HG03196 (cell line): Measurements from ENCODE around the gene GIMAP8.
"Not testable (repeated sequence)": the region's sequence is repeated elsewhere in the genome, so short reads cannot be mapped to it uniquely, and the experiment has no call there.

ENCODE experiments used
- ATAC-seq: cut with Tn5 transposase; IDR thresholded peaks from one replicate; pipeline ENCODE4 v1.9.1; 2021; ENCODE audit not compliant: unreplicated experiment

The GIMAP8 gene

GRCh38 chr7:150461520-150461919 lies 11.1 kb downstream of the GIMAP8 start:
- no peak for ATAC-seq

DNA sequence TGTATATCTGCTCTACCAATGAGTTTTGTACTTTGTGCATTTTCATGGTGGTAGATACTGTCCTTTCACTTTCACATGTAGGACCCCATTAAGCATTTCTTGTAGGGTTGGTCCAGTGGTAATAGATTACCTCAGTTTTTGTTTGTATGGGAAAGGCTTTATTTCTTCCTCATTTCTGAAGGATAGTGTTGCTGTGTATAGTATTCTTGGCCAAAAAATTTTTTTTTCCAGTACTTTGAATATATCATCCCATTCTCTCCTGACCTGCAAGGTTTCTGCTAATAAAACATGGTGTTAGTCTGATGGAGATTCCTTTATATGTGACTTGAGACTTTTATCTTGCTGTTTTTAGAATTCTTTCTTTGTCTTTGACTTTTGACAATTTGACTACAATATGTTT lies 12.0 kb downstream of the GIMAP8 start:
- ATAC-seq: no peak

- no peak for ATAC-seq
Observed at GRCh38 chr7:150463461-150463860, 13.0 kb downstream of the GIMAP8 start.

DNA sequence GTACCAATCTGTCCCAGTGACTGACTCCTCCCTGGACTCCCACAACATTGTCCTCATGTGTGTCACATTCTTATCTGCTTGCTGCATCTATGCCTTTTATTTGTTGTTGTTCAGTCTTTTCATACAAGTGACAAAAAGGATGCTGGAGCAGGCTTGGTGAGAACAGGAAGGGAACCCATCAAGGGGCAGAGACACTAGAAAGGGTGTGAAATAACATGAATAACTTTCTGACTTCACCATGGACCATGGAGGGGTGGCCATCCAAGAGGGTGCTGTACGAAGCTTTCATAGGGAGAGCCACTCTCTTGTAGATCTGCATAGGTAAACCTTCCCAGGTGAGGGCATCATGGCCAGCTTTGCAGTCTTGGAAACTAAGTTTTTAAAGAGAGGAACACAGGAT lies 14.5 kb downstream of the GIMAP8 start:
- no peak for ATAC-seq

DNA sequence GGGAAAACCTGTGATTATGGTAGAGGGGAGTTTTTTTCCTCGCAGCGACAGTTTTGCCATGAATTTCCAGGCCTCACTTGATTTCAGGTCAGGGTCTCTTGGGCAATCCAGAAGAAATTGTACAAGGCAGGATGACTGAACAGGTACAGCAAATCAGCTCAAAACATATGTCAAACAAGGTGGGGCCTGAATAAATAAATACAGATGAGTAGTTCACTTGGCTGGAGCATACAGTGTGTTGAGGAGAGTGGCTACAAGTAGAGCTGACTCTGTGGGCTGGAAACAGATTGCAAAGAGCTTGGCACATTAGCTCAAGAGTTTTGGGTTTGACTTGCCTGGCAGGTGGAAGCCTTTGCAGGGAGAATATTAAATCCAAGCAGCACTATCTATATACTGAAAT lies 15.0 kb downstream of the GIMAP8 start:
- ATAC-seq: no peak

GRCh38 chr7:150466477-150466876 lies 16.0 kb downstream of the GIMAP8 start:
- no peak for ATAC-seq

DNA sequence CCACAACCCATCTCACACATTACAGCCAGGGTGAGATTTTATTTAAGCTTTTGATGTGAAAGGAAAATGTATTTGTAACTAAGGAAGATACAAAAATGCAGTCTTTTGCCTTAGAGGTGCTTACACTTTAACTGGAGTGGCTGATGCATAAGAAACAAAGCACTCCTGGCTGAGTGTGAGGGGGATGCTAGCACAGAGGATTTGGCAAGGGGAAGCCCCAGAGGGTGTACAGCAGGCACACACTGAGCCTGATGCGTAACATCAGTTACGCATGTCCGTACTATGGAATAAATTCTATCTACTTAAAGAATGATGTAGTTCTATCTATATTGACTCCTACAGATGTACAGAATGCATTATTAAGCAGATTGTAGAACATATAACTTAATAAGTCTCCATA lies 17.8 kb downstream of the GIMAP8 start:
- no peak for ATAC-seq

DNA sequence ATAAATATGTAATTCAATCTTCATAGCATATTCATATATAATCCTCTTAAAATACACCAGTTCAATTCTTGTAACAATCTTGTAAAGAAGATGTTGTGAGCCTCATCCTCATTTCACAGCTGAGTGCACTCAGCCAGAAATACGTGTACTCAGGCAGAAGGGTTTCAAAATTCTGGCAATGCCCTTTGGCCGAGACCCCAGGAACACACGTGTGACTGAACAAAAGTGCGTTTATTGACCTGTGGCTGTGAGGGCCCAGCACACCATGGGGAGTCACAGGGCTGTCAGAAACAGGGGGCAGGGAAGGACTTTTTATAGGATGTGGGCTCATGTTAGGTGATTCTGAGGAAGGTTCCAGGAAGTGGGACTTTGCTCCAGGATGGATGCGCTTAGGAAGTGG lies 21.5 kb downstream of the GIMAP8 start:
- no peak for ATAC-seq

- ATAC-seq: no peak
Observed at GRCh38 chr7:150473902-150474301, 23.5 kb downstream of the GIMAP8 start.

DNA sequence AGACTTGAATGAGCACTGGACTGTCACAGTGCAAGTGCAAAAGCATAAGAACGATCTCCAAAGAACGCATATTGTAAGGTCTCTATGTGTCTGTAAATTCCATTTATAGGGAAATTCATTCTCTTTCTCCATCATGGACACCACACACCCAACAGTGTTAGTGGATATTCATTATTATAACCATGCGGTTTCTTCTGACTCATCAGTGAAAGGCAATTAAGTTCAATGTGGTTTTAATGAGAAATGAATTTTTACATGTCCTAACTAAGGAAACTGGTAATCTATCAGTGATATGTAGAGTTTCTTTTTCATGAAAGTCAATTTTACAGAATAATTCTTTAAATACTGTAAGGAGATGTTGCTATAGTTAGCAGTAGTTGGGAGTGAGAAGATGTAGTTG lies 25.9 kb downstream of the GIMAP8 start:
- ATAC-seq: no peak

GRCh38 chr7:150476819-150477631 lies 26.6 kb downstream of the GIMAP8 start:
- no peak for ATAC-seq

DNA sequence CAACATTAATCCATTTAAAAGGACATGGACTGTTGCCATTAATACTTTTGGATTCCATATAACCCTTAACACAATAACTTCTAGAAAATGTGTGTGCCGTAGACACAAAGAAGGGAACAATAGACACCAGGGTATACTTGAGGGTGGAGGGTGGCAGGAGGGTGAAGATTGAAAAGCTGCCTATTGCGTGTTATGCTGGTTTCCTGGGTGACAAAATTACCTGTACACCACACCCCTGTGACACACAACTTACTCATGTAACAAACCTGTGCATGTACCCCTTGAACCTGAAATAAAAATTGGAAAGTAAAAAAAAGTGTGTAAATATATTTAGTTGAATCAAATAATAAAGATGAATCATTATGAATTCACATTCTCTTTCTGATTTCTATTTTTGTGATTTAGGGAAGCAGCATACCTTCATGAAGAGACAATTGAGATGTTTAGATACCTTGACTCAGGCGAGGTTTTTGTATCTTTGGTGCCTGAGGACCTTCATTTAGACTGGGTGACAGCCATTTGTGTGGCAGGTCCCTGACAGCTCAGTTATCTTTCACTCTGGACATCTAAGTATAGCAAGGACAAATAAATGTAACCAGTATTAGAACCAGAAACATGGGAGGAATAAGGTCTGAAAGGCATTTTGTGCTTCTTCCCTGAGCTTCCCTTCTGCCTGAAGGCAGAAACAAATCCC lies 28.7 kb downstream of the GIMAP8 start:
- ATAC-seq: no peak

DNA sequence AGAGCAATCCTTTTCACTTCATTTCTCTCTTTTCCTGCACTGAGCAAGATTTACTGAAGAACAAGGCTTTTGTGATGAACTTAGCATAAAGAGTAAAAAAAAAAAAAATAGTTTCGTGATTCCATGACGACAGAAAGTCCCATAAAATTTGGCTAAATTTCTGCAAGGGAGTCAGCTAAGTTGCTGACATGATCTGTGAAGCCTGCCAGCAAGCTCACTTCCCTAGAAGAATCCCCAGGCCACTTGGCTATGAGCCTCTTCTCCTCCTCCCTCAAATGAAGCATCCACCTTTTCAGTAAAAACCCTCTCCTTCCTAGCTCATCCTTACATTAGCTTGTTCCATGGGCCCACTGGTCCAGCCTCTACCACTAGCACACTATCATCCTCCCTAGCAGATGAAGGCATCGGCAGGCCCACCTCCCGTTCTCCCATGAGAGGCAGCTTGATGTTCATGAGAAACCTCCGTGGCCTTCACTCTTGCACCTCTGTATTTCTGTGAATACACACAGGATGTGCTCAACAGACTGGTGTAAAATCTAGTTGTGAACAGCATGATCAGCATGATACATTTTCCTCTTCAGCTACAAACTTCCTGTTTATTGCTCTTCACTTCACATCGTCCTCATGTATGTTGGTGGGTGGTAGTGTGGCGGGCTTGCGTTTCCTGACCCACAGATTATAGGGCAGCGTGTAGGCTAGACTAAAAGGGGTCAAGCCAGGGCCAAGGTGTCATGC lies 30.9 kb downstream of the GIMAP8 start:
- ATAC-seq: no peak

DNA sequence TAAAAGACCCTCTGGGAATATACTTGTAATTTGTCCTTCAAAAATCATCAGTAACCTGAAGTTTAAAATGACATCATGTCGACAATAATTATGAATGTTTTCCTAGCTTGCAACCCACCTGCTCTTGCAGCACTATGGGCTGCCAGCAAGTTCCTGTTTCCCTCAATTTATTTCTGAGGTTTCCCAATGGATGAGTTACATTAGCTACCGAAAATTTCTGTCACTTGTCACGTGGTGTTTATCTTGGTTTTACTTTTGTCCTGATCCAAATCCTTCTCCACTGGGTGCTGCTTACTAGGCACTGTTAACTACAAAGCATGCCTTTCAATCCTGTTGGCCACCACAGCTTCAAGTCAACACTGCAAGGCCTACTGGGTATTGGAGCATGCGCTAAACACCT lies 31.5 kb downstream of the GIMAP8 start:
- no peak for ATAC-seq

GRCh38 chr7:150483514-150483913 lies 33.1 kb downstream of the GIMAP8 start:
- ATAC-seq: not testable (repeated sequence)

- ATAC-seq: not testable (repeated sequence)
Observed at GRCh38 chr7:150484071-150484470, 33.6 kb downstream of the GIMAP8 start.

DNA sequence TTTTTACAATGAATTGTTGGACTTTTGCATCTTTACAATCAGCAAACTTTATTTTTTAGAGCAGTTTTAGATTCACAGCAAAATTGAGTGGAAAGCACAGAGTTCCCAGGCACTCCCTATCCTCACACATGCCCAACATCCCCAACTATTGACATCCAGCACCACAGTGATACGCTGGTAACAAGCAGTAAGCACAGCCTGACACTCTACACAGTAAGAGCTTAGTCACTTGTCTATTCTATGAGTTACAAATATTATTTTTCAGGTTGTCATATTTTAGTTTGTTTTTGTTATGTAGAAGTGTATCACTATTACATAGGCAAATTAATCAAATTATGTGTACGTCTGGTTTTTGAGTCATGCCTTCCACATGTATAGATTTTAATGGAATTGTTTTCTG lies 37.2 kb downstream of the GIMAP8 start:
- no peak for ATAC-seq

- no peak for ATAC-seq
Observed at GRCh38 chr7:150489782-150490181, 39.4 kb downstream of the GIMAP8 start.

DNA sequence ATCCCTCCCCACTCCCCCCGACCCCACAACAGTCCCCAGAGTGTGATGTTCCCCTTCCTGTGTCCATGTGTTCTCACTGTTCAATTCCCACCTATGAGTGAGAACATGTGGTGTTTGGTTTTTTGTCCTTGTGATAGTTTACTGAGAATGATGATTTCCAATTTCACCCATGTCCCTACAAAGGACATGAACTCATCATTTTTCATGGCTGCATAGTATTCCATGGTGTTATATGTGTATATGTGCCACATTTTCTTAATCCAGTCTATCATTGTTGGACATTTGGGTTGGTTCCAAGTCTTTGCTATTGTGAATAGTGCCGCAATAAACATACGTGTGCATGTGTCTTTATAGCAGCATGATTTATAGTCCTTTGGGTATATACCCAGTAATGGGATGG lies 43.0 kb downstream of the GIMAP8 start:
- not testable (repeated sequence) for ATAC-seq

GRCh38 chr7:150502519-150502918 lies 52.1 kb downstream of the GIMAP8 start:
- ATAC-seq: no peak

- no peak for ATAC-seq
Observed at GRCh38 chr7:150503155-150503554, 52.7 kb downstream of the GIMAP8 start.

DNA sequence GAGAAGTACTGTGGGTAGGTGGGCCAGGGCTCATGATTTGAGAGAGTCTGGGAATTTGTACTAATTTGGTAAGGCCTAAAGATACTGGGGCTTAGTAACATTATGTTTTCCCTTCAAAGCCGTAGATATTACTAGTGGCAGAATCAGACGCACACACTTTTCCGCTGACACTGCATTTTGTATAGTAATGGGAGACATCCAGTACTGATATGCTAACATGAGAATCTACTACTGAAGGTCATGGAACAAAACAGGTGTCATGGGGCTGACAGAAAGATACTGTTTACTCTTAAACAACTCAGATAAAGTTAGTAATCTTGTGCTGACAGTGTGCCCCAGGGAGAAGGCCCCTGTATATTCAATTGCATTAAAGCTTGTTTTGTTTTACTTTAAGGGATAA lies 53.2 kb downstream of the GIMAP8 start:
- no peak for ATAC-seq
